UCSD-AML1 (cell line): Measurements from ENCODE around the gene ODC1.
"Not testable (repeated sequence)": the region's sequence is repeated elsewhere in the genome, so short reads cannot be mapped to it uniquely, and the experiment has no call there.

Source experiments
- DNase-seq: peaks from one replicate; lab custom pipeline; 2025; ENCODE audit not compliant: unreplicated experiment; lab: John Stamatoyannopoulos, UW

The ODC1 gene

GRCh38 chr2:10478916-10479315, 30.8 kb upstream of the ODC1 start:
- no peak for DNase-seq

- no peak for DNase-seq
Measured at GRCh38 chr2:10478298-10478625, 30.1 kb upstream of the ODC1 start.

- DNase-seq: no peak
Measured at GRCh38 chr2:10477443-10478297, 29.5 kb upstream of the ODC1 start.

GRCh38 chr2:10476723-10477442, 28.8 kb upstream of the ODC1 start:
- no peak for DNase-seq

GRCh38 chr2:10475811-10476660, 27.9 kb upstream of the ODC1 start:
- DNase-seq: no peak

- DNase-seq: no peak
Measured at GRCh38 chr2:10475221-10475722, 27.1 kb upstream of the ODC1 start.

- no peak for DNase-seq
Measured at GRCh38 chr2:10473121-10473756, 25.1 kb upstream of the ODC1 start.

GRCh38 chr2:10471955-10472354, 23.8 kb upstream of the ODC1 start:
- no peak for DNase-seq

GRCh38 chr2:10471046-10471571, 23.0 kb upstream of the ODC1 start:
- DNase-seq: no peak

- no peak for DNase-seq
Measured at GRCh38 chr2:10469955-10470608, 22.0 kb upstream of the ODC1 start.

- no peak for DNase-seq
Measured at GRCh38 chr2:10469301-10469700, 21.2 kb upstream of the ODC1 start.

- DNase-seq: no peak
Measured at GRCh38 chr2:10467401-10467800, 19.3 kb upstream of the ODC1 start.

- DNase-seq: no peak
Measured at GRCh38 chr2:10466801-10467200, 18.7 kb upstream of the ODC1 start.

- DNase-seq: no peak
Measured at GRCh38 chr2:10465910-10466309, 17.8 kb upstream of the ODC1 start.

GRCh38 chr2:10462178-10463083, 14.3 kb upstream of the ODC1 start:
- no peak for DNase-seq

- no peak for DNase-seq
Measured at GRCh38 chr2:10460366-10460796, 12.3 kb upstream of the ODC1 start.

GRCh38 chr2:10457846-10458598, 9.9 kb upstream of the ODC1 start:
- DNase-seq: no peak

GRCh38 chr2:10457195-10457594, 9.1 kb upstream of the ODC1 start:
- DNase-seq: not testable (repeated sequence)
